T-helper 22 cell (primary cell): ENCODE data around the gene PDCD1.

Experiments used
- DNase-seq: peaks from one replicate; pipeline ENCODE4 v3.0.0-alpha.2; 2020; ENCODE audit warnings: low read depth

Gene PDCD1

DNA sequence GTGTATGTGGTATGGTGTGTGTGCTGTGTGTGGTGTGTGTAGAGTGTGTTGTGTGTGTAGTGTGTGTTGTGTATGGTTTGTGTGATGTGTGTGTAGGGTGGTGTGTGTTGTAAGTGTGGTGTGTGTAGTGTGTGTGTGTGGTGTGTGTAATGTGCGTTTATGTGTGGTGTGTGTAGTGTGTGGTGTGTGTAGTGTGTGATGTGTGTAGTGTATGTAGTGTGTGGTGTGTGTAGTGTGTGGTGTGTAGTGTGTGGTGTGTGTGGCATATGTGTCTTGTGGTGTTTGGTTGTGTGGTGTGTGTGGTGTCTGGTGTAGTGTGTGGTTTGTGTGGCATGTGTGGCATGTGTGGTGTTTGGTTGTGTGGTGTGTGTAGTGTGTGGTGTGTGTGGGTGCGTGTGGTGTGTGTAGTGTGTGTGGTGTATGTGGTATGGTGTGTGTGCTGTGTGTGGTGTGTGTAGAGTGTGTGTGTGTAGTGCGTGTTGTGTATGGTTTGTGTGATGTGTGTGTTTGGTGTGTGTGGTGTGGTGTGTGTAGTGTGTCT, 6.8 kb upstream of the PDCD1 start:
- DNase-seq, result no peak

DNA sequence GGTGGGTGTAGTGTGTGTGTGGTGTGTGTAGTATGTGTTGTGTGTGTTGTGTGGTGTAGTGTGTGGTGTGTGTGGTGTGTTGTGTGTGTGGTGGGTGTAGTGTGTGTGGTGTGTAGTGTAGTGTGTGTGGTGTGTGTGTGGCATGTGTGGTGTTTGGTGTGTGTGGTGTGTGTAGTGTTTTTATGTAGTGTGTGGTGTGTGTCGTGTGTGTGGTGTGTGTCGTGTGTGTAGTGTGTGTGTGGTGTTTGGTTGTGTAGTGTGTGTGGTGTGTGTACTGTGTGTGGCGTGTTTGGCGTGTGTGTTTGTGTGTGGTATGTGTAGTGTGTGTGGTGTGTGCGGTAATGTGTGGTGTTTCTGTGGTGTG, 6.1 kb upstream of the PDCD1 start:
- DNase-seq, result no peak

GRCh38 chr2:241864168-241864849, 5.6 kb upstream of the PDCD1 start:
- no peak for DNase-seq

DNA sequence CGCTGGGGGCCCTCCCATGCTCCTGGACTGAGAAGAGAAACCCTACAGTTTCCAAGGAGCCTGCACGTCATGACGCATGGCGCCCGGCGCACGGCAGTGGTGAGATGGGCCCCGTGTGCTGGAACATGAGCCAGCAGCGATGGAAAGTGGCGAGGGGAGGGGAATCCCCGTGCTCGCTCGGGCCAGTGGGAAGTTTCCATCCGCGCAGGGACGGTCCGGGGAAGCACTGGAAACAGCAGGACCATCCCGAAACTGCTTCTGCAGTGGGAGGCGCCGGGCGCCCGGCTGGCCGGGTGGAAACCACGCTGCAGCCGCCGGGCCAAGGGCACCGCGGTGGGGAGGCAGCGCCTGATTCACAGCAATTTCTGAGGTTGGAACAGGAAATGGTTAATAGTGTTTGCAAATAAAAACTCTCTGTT, 4.9 kb upstream of the PDCD1 start:
- no peak for DNase-seq

DNA sequence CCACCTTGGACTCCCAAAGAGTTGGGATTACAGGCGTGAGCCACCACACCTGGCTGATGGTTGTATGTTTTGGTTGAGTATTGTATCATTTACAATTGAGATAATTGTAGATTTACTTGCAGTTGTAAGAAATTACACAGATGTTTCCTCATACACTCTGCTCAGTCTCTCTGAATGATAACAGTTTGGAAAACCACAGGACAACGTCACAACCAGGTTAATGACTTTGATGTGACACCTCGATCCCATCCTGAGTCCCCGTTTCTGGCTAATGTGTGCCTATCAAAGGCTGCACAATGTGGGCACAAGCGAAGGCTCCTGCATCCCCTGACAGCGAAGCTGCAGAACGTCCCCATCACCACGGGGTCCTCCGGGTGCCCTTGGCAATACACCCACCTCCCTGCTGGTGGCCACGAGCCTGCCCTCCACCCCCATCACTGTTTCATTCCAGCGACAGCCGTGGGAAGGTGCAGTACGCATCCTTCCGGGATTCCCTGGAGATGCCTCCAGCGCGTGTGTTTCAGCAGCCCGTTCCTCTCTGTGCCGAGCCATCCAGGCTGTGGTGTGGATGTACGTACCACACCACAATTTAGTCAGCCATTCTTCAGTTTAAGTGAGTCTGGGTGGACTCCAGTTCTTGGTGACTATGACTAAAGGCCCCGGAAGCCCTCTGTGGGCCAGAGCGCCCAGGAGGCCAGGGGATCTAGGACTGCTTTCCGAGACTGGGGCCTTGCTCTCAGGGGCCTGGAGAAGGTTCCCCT, 4.3 kb upstream of the PDCD1 start:
- no peak for DNase-seq

GRCh38 chr2:241862093-241862492, 3.4 kb upstream of the PDCD1 start:
- no peak for DNase-seq

DNA sequence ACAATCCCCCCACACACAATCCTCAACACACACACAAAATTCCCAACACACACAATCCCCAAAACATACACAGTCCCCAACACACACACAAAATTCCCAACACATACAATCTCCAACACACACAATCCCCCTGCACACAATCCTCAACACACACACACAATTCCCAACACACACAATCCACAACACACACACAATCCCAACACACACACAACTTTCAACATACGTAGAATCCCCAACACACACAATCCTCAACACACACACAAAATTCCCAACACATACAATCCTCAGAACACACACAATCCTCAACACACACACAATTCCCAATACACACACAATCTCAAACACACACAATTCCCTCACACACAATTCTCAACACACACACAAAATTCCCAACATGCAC, 2.6 kb upstream of the PDCD1 start:
- DNase-seq, result no peak

DNA sequence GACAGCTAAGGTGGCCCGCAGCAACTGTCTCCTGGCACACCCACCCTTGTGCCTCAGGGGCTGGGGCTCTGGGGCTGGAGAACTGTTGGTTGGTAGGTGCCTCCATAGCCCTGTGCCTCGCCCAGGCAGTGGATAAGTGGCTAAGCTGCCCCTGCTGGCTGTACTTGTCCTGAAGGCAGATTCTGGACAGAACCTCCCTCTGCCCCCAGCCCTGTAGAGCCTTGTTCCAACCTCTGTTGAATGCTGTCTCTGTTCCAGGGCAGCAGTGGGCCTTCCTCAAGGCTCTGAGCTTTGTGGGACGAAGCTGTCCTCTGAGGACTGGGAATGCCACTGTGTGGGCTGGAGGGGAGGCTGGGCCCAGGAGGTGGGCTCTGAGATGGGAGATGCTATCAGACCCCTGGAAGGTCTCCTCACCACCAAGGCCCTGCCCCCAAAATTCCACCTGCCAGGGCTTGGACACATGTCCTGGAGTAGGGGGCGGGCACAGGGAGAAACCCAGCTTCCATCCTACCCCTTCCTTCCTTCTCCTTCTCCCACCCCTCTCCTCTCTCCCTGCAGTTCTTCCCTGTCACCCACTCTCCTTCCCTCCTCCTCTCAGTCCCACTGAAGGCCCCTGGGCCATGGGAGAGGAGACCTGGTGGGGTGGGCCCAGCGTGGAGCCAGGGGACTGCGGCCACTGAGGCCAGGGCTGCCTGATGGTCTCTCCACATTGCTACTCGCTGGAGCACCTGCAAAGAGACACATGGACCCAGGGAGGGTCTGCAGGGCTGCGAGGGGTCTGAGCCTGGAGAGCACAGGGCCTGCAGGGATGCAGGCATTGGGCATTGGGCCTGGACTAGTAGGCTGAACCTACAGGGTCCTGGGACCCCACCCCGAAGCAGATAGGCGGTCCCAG, 1.7 kb upstream of the PDCD1 start:
- DNase-seq, result no peak

DNA sequence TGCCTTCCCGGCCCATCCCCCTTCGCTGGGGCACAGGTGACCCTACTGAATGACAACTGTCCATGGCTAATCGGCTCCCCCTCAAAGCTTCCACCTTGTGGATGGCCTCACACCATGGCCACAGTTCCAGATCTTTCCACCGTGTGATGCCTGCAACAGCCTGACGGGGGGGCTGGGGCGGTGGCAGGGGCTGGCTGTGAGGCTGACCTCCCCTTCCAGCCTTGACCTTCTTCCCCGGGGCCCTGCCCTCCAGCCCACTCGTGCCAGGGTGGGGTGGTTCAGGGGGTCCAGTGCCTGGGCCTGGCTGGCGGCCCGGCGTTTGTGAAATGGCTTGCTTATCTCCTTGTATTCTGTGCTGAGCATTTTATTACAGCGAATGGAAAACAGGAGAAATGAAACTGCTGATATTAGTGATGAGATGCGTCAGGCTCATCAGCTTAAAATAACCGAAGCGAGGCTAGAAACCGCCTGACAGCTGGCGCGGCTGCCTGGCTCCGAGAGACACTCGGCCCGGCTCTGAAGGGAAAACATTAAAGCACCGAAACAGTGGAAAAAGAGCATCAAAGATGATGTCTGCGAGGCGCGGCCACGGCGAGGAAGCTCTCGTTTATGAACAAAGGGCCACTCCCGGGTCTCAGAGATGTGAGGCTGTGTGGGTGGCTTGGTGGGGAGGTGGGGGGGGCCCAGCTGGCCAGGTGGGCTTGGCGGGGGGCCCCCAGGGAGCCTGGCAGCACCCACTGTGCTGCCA, 916 bp upstream of the PDCD1 start:
- no peak for DNase-seq

GRCh38 chr2:241859017-241859435, 332 bp upstream of the PDCD1 start:
- no peak for DNase-seq

GRCh38 chr2:241857572-241858121, 1.0 kb downstream of the PDCD1 start:
- no peak for DNase-seq

DNA sequence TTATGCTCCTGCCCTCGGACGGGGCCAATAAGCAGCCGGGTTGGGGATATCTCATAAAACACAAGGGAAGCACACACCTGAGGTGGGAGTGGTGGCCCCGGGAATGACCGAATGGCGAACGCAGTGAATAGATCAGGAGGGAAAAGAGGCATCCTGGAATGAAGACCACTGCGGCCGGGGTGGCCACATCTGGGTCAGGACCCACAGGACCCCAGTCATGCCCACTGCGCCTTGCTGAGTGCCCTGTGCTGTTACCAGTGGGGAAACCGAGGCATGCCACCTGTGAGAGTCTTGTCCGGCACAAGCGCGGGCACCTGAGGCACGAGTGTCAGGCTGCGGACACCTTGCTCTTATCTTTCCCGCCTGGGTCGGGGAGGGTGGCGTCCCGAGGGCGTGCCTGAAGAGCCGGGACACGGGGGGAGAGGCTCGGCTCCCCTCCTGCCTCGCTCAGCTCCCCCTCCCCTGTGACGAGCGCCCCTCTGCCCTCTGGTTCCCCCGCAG, 1.6 kb downstream of the PDCD1 start:
- DNase-seq, result no peak

GRCh38 chr2:241855888-241856422, 2.7 kb downstream of the PDCD1 start:
- DNase-seq, result no peak

GRCh38 chr2:241855245-241855887, 3.3 kb downstream of the PDCD1 start:
- DNase-seq, result no peak

GRCh38 chr2:241854342-241855244, 4.1 kb downstream of the PDCD1 start:
- DNase-seq, result no peak

- no peak for DNase-seq
These were observed 4.9 kb downstream of the PDCD1 start for GRCh38 chr2:241853651-241854341.

- no peak for DNase-seq
These were observed 5.6 kb downstream of the PDCD1 start for GRCh38 chr2:241852981-241853631.
